Measurements from ENCODE around the gene ARNT2.

The ARNT2 gene

DNA sequence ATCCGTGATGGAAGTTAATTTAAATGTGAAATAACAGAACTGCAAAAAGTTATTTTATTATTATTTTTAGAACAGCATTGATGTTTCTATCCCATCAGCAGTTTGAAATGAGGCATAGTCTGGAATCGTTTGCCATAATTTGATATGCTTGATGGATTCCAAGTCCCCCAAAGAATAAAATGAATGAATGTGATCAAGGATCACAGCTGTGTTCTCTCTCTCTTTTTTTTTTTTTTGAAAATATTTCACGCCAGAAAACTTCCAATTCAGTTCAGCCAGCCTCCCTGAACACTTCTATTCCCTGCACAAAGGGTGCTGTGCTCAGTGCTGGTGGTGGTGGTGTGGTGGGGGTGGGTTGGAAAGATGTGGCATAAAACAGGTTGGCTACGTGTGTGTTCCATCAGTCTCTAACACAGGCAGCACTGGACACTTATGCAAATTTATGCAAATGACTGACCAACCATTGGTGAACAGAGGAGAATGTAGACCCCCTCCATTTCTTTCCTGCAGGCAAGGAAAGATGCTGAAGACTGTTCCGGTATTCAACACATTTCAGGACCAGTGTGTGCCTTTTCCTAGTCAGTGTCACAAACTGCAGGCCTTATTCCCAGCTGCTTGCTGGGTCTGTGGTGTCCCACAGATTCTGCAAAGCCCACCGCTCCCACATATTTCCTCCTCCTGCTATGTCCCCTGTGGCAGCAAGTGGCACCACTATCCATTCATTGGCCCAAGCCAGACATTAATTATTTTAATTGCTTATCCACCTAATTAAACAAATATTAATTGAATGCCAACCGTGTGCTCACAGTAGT is 10.6 kb downstream of the ARNT2 start:
- DNase-seq: no peak

DNA sequence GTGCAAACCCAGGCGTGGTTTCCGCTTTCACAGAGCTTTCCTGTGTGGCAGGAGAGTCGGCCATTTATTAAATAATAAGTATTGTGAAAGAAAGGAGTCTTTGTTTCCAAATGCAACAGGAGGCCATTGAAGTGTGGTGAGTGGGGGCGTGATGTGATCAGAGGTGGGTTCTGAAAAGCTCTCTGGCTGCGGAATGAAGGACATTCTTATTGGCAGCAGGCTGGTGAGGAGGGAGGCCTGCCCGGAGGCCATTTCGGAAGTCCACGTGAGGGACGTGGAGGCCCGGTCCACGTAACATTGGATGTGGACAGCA is 11.1 kb downstream of the ARNT2 start:
- no peak for DNase-seq

DNA sequence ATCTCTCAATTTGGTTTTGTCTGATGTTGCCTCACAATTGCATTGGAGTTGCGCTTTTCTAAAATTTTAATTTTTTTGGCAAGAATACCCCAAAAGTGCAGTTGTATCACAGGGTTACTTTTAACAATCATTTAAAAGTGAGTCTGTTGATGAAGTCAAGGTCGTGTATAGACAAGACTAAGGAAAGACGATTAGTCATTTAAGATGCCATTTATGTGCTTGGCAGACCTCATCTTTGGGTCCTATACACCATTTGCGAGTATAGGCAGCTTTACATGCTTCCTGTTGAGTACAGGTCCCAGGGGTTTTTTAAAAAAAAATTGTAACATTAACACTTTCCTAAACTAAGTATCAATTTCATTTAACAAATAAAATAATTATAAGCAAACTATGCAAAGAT is 12.5 kb downstream of the ARNT2 start:
- no peak for DNase-seq

DNA sequence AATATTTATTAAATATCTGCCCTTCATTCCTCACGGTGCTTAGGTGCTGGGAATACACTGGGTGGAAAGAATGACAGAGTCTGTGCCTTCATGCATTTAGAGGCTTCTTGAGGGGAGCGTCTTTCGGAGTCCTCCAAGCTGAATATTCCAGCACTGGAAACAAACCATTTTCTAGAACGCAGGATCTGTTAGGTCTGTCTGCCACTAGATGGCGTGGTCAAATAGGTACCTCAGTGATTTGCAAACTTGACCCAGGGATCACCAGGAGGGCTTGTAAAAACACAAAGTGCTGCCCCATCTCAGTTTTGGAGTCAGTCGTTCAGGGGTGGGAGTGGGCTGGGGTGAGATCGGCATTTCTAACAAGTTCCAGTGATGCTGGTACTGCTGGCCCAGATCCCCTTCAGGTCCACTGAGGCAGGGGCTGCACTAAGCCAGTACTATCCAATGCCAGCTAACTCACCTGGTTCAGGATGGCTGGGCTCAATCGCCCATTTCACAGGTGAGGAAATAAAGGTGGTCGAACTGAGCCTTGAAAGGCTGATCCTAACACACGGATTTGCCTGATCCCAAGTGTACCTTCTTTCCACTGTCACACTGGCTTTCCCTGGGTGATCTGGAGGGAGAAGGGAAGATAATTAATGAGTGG is 14.8 kb downstream of the ARNT2 start:
- DNase-seq: no peak

DNA sequence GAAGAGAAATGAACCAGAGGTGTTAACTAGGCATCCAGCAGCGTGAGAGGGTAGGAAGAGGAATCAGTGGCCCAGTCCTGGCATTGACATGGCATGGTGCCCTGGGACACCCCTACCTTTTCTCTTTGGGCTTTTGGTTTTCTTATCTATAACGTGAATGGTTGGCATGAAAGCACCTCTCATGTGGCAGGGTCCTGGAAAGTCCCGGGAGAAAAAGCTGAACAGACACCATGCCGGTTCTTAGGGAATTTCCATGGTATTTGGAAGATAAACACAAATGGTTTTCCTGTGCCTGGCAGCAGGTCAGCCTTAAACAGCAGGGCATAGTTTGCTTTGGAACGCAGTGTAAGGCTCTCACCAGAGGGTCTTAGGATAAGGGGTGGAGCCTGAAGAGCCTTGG is 15.4 kb downstream of the ARNT2 start:
- DNase-seq: no peak

DNA sequence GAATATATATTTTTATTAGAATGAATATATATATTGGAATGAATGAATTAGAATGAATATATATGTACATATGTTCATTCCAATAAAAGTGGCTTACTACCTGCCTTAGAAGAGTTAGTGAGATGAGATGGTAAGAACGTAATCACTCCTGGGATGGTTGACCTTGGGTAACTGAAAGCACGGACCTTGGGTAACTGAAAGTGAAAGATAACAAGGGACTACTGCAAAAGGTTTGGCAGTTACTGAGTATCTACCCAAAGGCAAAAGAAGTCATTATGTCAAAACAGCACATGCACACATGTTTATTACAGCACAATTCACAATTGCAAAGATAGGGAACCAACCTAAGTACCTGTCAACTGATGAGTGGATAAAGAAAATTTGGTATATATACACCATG is 16.5 kb downstream of the ARNT2 start:
- DNase-seq: no peak

DNA sequence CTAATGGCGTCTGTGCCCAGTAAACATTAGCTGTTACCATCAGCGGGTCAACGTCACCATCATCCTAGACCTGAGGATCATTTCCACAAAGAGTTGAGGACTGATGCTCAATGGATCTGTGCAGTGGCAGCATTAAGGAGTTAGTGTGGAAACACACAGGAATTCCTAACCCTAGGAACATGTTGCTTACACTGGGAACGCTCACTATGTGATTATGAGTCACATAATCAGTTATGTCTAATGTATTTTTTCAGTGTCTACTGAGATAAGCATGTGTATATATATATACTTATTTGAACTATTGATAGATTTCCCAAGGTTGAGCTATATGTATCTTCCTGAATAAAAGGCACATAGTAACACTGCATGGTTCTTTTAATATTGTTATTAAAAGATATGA is 19.0 kb downstream of the ARNT2 start:
- DNase-seq: no peak

DNA sequence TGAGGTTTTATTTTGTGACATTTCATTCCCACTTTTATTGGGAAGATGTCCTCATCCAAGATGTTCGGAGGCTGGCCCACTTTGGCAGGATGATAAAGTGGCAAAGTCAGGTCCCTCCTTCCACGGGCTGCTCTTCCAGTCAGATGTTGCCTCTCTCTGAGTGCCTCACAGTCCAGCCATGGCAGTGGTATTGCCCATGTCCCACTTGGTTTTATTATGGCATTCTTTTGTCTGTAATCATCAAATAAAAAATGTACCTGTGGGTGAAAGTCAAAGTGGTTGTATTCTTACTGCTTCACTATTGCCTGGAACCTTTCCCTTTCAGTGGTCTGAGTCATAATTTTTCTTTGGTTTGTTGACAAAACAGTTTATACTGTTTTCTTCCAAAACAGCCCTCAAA is 20.2 kb downstream of the ARNT2 start:
- DNase-seq: no peak

DNA sequence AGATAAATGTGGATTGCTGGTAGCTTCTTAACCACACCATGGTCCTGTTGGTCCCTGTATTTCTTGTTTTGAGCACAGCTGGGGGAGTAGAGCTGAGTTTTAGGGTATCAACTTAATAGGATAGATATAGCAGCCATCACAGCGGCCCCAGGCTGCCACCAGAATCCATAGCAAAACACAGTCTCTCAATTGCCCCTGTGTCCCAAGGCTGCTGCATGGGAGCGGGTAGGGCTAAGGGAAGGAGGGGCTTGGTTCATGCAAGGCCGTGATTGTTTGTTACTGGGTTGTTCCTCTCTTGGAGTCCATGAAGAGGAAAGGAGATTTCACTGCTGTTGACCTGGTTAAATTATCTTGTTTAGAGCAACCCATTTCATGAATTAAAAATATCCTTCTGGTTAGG is 22.1 kb downstream of the ARNT2 start:
- no peak for DNase-seq

DNA sequence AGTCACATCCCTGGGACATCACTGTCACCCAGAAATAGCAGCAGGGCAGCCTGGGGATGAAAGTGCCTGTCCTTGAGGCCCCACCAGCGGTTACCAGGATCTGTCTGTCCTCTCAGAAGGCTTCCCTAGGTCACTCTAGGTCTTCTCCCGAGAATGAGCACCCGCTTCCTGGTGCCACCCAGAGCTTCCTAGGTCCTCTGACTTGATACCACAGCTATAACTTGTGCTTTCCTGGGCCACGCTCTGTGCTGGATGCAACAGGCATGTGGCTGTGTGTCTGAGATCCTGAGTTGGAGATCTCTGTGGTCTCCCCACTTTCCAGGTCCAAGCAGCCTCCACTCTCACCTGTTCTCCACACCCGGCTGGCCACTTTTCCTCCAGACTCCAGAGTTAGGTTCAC is 25.8 kb downstream of the ARNT2 start:
- no peak for DNase-seq

DNA sequence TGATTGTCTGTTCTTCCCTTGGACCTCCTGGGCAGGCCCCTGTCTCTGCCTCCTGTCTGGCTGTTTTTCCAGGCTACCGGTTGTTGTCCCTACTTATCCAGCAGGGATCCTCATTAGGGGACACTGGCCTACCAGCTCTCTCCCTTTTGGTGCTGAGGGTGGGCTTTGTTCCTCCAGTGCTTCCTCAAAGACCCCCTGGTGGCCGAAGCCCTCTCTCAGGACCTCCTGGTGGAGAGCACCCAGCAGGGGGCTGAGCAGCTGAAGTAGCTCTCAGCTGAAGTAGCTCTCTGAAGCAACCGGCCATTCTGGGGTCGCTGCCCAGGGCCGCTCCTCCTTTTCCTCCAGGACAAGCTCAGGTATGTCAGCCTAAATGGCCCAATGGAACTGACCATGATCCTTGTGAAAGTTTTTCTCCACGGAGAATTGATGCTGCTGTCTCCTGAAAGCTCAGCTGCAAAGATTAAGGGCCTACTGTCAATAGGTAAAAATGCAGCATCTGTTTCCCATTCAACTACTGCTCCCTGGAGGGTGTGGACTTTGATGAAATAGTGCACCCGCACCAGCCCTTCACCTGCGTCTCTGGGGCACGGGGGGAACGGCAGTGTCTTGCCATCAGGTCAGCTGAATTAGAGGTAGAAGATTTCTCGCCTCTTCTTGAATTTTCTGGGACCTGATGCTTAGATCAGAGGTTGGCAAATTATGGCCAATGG is 27.6 kb downstream of the ARNT2 start:
- DNase-seq: no peak

DNA sequence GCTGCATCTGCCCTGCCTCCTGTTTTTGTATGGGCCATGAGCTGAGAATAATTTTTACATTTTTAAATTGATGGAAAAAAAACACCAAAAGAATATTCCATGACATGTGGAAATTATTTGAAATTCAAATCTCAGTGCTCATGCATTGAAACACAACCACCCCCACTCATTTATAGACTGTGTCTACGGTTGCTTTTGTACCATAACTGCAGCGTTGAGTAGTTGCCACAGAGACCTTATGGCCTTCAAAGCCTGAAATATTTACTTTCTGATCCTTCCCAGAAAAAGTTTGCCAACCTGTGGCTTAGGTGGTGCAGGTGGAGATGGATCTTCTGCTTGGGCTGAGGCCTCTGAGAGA is 28.1 kb downstream of the ARNT2 start:
- DNase-seq: no peak

DNA sequence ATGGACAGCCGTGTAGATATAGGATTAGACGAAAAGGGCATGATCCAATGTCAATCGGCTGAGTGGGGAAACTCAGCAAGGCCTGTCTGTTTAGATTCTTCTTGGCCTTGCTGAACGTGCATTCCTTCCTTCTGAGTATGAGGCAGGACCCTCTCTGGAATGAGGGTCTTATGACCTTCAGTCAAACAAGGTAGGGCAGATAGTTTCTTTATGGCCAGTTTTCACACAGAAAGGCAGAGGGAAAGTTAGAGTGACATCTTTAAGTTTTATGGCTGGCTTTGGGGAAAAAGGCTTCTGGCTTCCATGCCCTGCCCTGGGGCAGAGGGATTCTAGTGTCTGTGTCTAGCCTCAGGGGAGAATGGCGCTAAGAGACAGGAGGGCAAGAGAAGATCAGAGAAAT is 29.7 kb downstream of the ARNT2 start:
- no peak for DNase-seq

DNA sequence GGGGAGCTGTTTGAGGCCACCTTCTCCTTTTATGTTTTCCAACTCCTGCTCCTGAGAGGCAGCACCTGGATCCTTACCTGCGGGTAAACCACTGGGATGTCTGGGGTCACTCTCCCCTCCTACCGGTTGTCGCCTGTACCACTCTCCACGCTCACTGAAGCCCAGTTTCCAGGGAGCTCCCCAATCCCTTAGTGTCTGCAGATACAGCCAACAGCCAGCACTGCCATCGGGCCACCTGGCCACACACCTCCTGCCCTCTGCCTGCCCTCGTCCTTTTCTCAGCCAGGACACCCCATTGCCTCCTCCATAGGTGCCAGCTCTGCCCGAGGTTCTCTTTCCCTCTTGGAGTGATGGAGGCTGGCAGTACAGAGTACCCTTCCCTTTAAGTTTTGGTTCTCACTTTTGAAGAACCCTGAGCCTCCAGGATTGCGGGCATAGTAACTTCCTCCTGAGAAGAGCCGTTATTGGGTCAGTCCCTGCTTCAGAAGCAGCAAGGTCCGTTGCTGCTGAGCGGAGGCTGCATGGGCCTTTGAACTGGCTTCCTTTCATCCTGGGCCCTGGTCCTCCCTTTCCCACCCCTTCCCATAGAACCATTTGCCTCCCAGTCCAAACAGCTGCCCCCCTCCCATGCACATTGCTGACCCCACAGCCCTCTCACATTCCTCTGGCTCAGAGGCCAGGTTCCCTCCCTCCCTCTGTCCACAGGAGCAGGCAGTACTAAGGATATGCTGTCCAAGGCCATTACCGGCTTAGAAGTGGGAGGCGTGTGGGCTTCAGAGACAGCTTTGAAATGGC is 30.9 kb downstream of the ARNT2 start:
- no peak for DNase-seq

DNA sequence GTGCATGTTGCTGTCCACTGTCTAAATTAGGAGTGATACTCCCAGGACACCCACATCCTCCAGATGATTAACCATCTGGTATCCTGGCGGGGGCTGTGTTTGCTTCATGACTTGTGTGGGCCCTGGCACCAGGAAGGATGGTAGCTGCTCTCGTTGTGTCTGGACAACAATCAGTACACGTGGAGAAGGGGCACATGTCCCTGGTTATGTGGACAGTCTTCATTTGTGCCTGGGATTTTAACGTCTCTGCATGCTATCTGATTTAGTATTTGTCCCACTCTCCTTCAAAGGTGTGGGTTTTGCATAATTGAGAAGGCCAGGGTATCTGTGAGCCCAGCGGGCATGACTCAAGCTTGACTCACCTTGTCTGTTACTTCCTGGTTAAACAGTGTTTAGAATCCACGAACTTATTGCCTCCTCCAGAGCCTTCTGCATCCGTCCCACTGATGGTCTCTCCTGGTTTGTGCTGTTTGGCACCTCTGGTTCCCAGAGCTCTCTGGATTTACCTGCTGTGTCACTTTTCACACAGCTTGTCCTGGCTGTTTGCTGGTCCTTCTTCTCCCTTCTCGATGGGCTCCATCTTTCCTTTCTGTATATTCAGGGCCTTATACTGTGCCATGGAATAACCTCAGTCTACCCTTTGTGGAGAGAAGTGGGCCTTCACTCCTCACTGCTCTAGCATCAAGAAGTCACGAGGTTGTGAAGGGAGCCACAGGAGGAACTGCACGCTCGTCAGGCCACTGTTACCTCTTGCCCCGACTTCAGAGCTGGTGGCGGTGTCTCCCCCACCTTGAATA is 32.5 kb downstream of the ARNT2 start:
- no peak for DNase-seq

DNA sequence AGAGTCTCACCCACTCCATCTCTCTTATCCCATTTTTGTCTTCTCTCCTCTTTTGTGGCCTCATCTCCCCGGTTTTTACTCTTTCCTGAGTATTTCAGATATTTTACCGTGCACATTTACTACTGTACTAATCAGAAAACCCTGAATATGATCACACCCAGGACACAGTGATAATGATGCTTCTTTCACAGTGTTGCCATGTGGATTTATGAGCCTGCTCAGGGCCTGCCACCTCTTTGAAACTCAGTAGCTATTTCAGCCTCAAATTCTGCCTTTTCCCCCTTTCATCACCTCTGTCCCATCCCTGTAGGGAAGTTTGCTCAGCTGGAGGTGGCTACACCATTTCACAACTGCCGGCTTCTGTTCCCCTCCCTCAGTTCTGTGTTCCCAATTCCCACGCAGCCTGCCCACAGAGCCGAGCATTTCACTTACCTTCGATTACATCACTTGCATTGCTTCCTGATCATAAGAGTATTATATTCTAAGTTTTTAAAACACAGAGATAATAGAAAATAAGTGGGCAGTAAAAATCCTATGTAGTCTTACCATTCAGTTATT is 33.2 kb downstream of the ARNT2 start:
- DNase-seq: no peak

DNA sequence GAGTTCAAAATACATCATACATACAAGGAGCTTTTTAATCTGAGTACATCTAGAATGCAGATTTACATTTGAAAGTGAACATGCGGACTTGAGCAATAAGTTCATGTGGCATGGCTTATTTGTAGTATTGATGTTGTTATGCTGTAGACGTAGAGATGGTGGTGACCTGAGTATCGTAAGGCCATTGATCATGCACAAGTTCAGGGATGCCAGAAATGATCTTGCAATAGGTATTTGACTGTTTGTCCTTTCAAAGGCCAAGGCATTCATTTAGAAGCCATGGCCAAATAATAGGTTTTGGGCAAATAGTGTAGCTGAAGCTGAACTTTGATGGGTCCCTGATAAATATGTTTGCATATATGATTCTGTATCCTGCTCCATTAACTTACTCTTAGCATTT is 35.0 kb downstream of the ARNT2 start:
- no peak for DNase-seq

DNA sequence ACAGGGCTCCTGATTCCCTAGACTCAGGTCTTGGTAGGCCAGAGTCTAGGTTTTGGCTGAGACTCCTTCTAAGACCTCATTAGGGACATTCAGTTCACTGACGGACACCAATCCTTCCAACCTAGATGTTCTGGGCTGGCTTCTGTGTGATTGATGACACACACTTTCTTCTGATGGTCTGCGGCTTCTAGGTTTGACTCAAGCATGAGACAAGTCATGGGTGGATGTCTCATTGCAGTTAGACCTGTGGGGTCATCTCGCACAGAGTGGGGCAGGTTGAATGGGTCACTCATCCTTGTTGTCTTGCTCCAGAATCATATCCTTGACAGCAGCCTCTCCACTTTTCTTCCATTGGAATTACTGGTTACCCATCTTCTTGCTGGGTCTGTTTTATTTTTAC is 35.8 kb downstream of the ARNT2 start:
- DNase-seq: no peak

DNA sequence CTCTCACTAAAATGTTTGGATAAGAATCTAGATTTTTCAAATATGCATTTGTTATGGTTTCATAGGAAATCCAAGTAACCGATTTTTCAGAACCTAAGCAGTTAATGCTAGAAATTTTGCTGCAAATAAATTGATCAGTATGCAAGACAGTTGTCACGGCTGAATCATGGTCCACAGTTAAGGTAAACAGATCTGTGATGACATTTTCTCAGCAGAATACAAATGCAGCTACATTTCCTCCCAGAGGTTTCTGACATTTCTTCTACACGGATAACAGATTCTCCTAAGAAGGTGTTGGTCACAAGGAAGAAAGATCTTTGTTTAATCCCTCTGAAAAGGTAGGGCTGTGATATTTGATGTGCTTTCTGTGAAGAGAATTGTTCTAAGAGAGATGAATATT is 36.9 kb downstream of the ARNT2 start:
- DNase-seq: no peak

DNA sequence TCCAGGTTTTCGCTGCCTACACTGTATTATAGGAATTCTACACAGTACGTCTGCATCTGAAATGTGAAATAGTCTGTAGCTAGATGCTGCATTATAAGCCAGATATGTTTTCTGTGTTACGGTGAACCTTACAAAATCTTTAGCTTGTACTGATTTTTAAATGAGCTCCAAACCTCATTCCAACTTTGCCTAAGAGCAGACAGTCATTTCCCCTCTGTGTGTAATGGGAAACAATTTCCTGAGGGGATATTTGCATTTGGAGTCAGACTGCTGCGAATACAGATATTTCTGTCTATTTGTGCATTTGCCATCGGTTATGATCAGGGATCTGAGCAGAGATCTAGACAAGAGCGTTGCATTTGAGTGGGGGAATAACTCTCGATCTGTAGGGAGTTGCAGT is 37.5 kb downstream of the ARNT2 start:
- DNase-seq: no peak

DNA sequence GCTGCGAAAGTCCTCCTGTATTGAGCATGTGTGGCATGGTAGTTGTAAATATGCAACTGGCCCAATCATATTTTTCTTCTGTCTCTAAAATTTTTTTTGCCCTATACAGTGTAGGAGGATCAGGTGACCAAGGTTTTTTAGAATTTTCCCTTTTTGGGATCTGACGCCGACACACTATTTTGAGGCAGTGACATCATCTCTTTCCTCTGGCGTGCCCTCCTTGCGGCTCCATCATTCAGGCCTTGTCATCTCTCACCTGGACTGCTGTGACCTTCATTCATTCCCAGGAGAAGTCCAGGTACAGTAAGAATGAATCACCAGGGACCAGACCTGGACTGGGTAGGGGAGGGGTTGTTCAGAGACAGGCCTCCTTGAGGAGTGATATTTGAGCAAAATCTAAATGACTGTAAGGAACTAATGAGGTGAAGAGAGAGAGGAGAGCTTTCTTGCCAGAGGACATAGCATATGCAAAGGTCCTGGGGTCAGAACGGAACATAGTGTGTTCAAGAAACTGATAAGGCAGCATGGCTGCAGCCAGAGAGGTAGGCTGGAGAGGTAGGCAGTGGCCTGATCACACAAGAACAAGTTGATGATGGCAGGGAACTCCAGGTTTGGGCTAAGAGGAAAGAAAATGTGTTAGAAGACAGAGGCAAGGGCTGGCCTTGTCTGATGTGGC is 38.7 kb downstream of the ARNT2 start:
- no peak for DNase-seq

DNA sequence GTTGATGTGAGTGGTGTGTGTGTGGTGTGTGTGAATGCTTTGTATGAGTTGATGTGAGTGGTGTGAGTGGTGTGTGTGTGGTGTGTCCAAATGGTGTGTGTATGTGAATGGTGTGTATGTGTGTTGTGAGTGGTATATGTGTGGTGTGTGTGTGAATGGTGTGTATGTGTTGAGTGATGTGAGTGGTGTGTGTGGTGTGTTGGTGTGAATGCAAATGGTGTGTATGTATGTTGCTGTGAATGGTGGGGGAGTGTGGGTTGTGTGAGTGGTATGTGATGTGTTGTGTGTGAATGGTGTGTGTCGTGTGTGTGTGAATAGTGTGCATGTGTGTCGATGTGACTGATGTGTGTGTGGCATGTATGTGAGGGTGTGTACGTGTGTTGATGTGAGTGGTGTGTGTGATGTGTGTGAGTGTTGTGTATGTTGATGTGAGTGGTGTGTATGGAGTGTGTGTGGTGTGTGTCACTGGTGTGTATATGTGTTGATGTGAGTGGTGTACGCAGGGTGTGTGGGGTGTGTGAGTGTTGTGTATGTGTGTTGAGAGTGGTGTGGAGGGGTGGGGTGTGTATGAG is 40.6 kb downstream of the ARNT2 start:
- no peak for DNase-seq

All from KG1 (cell line).